GM19438 (cell line): ENCODE data around the gene IFIT1.
"Not testable (repeated sequence)": the region's sequence is repeated elsewhere in the genome, so short reads cannot be mapped to it uniquely, and the experiment has no call there.

Source experiments
- ATAC-seq: cut with Tn5 transposase; IDR thresholded peaks from one replicate; pipeline ENCODE4 v1.9.1; 2021; ENCODE audit warnings: low read depth; ENCODE audit not compliant: unreplicated experiment

Gene IFIT1

DNA sequence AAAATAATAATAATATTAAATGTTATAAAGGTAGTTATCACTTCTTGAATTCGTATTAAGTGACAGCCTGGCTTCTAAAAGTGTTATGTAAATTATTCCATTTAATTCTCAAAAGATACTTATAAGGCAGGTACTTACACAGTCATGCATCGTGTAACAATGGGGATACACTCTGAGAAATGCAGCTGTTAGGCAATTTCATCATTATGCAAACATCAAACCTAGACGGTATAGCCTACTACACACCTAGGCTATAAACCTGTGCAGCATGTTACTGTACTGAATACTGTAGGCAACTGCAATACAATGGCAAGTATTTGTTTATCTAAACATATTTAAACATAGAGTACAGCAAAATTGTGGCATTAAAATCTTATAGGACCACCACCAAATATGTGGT lies 1.5 kb downstream of the IFIT1 start:
- no peak for ATAC-seq

DNA sequence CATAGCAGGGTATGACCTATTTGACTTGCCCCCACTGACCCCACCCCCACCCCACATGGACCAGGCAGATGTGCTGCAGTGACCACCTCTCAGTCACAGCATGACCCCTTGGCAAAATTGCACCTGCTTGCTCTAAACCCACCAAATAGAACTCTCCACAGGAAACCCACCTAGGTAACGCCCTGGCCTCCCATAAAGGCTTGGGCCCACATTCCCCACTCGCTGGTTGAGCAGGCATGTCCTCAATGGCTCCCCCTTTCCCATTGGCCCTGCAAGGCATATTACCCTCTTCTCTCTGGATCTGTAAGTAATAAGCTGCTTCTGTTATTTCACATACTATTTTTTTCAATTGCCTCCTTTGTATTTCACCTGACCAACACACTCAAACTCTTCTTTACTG lies 2.7 kb downstream of the IFIT1 start:
- ATAC-seq: no peak

DNA sequence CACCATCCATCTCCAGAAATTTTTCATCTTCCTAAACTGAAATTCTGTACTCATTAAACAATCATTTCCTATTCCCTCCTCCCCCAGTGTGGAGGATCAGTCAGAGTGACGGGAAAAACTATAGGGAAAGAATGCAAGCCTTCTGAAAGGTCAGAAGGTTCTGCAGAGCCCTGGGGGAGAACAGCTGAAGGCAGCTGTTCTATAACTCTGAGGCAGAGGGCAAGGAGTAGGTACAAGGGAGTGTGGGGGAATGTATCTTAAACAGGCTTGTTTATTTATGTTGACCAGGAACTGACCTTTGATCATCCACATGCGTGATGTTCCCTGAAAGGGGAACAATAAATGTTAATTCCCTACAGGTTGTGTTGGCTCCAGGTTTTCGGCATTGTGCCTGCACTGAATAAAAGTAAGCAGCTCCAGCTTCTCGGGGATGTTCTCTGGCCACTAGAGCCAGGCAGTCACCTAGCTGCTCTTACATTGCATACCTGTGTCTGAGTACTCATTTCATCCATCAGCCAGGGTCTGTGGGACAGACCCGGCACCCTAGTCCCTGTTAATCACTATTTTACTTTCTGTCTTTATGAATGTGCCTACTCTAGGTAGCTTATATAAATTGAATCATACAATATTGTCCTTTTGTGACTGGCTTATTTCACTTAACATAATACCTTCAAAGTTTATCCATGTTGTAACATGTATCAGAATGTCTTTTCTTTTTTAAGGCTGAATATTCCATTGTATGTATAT lies 5.8 kb downstream of the IFIT1 start:
- no peak for ATAC-seq

DNA sequence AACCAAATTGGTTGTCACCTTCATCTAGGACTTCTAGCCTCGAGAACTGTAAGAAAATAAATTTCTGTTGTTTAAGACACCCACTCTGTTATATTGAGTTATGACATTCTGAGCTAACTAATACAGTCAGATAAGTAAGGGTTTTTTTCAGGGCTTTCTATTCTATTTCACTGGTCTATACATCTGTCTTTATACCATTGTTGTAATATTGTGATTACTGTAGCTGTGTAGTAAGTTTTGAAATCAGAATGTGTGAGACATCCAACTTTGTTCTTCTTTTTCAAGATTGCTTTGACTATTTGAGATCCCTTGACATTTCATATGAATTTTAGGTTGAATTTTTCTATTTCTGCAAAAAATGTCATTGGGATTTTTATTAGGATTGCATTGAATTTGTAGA lies 7.5 kb downstream of the IFIT1 start:
- ATAC-seq: no peak

DNA sequence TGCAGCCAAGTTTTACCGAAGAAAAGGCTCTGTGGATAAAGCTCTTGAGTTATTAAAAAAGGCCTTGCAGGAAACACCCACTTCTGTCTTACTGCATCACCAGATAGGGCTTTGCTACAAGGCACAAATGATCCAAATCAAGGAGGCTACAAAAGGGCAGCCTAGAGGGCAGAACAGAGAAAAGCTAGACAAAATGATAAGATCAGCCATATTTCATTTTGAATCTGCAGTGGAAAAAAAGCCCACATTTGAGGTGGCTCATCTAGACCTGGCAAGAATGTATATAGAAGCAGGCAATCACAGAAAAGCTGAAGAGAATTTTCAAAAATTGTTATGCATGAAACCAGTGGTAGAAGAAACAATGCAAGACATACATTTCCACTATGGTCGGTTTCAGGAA lies 10.6 kb downstream of the IFIT1 start:
- no peak for ATAC-seq

DNA sequence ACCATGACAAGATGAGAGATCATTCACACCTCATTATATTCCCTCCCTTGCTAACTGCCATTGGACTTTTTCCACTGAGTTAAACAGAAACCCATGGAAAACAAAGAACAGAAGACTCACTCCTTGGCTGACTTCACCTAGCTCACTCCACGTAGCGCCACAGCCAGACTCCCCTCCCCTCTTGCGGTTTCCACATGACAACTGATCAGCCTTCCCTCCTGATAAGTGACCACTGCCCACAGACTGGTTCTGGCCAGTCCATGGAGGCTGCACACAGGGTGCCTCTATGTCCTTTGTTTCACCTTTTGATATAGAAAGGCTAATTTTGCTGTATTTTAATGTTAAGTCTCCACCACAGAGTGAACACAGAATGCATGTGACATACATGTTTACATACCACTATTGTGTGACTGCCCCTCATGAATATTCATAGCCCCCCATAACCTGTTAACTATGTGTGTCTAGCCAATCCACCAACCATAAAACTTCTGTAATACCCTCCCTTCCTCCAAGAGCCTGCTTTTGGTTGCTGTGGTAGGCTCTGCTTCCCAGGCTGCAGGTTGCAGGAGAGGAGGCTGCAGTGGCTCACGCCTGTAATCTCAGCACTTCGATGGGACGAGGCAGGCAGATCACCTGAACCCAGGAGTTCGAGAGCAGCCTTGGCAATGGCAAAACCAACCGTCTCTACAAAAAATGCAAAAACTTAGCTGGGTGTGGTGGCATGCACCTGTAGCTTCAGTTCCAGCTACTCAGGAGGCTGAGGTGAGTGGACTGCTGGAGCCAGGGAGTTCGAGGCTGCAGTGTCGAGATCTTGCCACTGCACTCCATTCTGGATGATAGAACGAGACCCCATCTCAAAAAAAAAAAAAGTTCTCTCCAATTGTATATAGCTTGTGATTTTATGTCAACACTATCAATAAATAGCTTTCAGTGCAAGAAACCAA lies 12.0 kb downstream of the IFIT1 start:
- no peak for ATAC-seq

DNA sequence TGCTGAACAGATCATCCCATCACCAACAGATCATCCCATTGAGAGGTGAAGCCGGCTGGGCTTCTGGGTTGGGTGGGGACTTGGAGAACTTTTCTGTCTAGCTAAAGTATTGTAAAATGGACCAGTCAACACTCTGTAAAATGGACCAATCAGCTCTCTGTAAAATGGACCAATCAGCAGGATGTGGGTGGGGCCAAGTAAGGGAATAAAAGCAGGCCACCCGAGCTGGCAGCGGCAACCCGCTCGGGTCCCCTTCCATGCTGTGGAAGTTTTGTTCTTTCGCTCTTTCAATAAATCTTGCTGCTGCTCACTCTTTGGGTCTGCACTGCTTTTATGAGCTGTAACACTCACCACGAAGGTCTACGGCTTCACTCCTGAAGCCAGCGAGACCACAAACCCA lies 13.8 kb downstream of the IFIT1 start:
- ATAC-seq: not testable (repeated sequence)

DNA sequence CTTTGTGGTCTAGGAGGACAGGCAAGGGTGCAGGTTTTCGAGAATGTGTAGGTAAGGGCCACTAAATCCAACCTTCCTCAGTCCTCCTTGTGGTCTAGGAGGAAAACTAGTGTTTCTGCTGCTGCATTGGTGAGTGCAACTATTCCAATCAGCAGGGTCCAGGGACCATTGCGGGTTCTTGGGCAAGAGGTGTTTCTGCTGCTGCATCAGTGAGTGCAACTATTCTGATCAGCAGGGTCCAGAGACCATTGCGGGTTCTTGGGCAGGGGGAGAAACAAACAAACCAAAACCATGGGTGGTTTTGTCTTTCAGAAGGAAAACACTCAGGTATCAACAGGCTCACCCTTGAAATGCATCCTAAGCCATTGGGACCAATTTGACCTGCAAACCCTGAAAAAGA lies 15.4 kb downstream of the IFIT1 start:
- not testable (repeated sequence) for ATAC-seq

DNA sequence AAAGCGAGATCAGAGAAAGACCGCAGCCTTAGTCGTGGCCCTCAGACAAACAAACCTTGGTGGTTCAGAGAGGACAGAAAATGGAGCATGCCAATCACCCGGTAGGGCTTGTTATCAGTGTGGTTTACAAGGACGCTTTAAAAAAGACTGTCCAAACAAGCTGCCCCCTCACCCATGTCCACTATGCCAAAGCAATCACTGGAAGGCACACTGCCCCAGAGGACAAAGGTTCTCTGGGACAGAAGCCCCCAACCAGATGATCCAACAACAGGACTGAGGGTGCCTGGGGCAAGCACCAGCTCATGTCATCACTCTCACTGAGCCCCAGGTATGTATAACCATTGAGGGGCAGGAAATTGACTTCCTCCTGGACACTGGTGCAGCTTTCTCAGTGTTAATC lies 16.9 kb downstream of the IFIT1 start:
- not testable (repeated sequence) for ATAC-seq

DNA sequence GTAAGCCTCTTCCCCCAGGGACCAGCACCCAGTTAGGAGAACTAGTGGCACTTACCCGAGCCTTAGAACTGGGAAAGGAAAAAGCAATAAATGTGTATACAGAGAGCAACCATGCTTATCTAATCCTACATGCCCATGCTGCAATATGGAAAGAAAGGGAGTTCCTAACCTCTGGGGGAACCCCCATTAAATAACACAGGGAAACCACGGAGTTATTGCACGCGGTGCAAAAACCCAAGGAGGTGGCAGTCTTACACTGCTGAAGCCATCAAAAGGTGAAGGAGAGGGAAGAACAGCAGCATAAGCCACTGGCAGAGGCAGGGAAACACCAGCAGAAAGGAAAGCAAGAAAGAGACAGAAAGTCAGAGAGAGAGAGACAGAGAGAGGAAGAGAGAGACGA lies 18.1 kb downstream of the IFIT1 start:
- not testable (repeated sequence) for ATAC-seq

DNA sequence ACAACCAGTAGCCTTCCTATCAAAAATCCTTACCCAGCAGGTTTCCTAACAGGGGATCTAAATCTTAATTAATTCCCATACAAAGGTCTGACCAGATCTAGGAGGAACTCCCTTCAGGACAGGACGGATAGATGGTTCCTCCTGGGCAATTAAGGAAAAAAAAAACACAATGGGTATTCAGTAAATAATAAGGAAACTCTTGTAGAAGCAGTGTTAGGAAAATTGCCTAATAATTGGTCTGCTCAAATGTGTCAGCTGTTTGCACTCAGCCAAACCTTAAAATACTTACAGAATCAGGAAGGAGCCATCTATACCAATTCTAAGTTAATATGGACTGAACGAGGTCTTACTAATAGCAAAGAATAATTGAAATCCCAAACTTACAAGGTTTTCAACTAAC lies 18.7 kb downstream of the IFIT1 start:
- not testable (repeated sequence) for ATAC-seq

DNA sequence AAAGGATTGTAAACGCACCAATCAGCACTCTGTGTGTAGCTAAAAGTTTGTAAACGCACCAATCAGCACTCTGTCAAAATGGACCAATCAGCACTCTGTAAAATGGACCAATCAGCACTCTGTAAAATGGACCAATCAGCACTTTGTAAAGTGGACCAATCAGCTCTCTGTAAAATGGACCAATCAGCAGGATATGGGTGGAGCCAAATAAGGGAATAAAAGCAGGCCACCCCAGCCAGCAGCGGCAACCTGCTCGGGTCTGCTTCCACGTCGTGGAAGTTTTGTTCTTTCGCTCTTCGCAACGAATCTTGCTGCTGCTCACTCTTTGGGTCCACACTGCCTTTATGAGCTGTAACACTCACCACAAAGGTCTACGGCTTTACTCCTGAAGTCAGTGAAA lies 19.9 kb downstream of the IFIT1 start:
- not testable (repeated sequence) for ATAC-seq

DNA sequence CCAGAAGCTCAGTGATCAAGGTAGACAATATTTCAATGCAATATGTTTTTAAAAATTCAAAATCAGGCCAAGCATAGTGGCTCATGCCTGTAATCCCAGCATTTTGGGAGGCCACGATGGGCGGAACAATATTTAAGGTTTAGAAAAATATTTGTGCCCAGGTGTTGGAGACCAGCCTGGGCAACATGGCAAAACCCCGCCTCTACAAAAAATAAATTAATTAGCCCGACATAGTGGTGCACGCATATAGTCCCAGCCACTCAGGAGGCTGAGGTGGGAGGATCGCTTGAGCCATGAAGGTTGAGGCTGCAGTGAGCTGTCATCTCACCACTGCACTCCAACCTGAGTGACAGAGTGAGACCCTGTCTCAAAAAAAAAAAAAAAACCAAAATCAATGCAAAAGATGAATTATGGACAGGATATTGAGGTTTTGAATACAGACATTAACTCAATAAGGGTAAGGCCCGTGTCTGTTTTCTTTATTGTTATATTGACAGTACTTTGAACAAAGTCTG lies 21.0 kb downstream of the IFIT1 start:
- ATAC-seq: no peak

DNA sequence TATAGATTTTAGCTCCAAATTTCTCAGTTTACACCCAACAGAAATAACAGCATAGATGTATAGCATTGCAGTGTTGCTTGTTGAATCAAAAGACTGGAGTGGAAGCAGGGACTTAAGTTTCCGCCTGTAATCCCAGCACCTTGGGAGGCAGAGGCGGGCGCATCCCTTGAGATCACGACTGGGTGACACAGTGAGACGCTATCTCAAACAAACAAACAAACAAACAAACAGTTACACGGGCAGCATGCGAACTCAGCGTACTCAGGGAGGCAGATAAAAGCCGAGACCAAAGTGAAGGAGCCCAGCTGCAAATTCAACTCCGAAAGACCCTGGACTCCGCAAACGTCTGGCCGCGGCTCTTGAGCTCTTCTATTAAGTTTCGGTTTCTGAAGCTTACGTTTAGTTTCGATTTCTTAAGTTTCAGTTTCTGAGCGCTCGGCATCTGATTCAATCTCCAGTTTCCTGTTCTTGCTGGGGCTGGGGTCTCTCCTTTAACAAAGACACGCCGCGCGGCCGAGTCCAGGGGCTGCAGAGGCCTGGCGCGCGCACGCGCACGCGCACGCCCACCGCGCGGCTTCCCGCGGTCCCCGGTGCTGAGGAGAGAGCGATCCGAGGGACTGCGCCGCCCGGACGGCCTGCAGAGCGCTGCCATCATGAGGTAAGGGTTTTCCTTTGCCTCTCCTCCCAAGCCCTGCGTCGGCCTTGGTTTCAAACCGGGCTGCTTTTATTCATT lies 21.9 kb downstream of the IFIT1 start, which contains the start of gene IFIT5:
Gene IFIT5 (plus strand): TSS at position 423 of the 733 bp plus-strand sequence. CDS start 231 bp downstream, at position 654.
- peak; percentile 77 for ATAC-seq

DNA sequence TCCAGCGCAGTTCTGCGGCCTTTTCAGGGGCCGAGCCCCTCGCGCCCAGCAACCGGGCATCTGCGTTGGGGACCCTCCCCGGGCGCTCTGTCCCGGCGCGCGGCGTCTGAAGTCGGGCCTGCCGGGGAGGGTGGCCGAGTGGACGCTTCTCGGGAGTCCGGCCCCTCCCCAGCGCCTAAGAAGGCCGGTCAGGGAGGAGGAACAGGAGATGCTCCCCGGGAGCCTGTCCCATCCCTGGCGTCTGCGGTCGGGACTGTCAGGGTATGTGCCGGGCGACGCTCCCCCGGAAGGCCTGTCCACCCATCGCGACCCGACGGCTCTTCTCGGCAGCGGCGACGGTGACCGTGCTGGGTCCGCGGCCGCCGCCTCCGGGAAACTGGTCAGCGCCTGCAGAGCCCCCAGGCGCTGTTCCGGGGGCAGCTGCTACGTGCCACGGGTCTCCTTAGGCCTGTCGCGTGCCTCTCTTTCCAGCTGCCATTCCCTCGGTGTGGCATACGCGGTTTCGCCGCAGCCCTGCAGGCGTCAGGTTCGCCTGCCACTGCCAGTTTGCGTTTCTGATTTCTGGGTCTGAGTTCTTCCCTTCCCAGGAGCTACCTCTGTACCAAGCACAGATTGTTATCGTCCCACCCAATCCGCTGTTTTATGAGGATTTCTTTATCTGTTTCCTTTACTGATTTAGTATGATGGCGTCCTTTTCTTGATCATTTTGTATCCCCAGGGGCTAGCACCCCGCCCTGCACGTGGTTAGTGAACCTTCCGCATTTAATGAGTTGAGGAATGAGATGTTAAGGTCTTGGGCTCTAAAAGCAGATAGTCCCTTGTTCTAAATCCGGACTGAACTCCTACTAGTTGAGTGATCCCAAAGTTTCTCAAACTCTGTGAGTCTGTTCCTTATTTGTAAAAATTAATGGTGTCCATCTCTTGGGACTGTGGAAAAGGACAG lies 22.7 kb downstream of the IFIT1 start:
- peak; percentile 43 for ATAC-seq

DNA sequence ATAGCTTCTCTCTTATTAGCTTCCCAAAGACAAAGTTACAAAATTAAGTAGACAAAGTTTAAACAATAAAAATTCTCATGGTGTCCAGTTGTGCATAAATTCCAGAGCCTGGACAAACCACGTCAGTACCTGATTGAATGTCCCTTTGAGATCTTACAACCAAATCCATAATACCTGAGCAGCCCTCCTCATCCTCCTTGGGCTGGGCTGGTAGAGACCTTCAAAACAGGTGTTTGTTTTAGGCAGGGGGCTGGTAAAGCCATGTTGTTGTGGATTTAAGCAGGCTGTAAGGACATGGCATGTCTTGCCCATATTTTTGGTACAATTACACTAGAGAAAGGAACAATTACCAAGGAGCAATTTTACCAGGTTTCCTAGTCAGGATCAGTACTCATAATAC lies 24.0 kb downstream of the IFIT1 start:
- no peak for ATAC-seq

DNA sequence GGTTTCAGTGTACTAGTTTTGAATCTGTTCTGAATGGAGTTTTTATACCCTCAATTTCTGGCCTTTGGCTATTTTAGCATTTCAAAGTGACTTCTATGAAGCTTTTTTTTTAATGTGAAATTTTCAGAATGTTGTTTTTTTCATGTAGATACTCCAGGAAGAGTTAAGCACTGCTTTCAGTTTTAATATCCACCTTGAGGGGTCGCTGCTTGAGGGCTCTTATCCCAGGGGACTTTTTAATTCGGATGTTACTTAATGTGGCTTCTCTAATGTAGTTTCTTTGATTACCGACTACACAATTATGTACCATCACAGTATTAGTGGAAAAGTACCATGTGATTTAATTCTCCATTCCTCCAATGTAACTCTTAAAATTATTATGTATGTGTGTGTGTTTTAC lies 27.1 kb downstream of the IFIT1 start:
- ATAC-seq: no peak

DNA sequence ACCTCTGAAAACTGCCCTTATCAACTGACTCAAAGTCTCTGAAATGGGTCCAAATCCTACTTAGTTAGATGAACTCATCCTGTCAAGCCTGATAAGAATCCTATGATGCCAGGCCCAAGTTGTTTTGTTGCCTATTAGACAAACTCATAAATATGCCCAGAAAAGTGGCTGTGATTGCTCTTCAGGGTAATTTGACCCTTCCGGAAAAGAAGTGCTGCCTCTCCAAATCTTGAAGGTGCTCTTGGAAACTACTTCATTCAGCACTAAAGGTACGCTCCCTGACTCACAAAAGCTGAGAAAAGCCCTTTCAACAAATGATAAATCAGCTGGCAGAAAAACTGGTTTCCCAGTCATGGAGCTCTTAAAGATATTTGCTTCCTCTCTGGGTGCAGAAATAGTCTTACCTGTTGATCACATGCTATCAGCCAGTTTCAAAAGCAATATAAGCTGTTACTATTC lies 28.6 kb downstream of the IFIT1 start:
- ATAC-seq: no peak

DNA sequence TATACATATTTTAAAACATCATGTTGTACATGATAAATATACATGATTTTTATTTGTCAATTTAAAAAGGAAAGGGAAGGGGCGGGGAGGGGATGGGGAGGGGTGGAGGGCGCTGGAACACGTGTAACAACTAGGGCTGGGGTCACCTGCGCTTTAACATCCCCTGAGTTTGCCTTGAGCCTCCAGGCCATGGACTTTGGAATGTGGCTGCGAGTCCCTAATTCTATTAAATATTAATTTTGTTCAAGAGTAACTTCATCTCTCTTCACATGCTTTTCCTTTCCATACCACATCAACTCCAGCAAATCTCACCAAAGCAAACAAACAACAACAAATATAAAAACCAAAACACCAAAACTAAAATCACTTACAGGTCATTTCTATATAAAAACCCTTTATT lies 32.6 kb downstream of the IFIT1 start:
- no peak for ATAC-seq
